SK-N-SH treated with all-trans-retinoic acid at 6 μM for 48 hours (cell line): ENCODE results near the gene RPP40.

Experiments used
- ATAC-seq: fragments of 200-7000 bp; cut with Tn5 transposase; 3 replicates; pipeline ENCODE4 v1.9.1; 2020; ENCODE audit warnings: mild to moderate bottlenecking, moderate library complexity
- ARNTL ChIP-seq: fragments of 450-650 bp; formaldehyde crosslinking; IDR thresholded peaks from 2 replicates; pipeline ENCODE4 v1.5.0; 2020; ENCODE audit warnings: low read depth, mild to moderate bottlenecking, moderate library complexity, borderline replicate concordance
- BACH2 ChIP-seq: fragments of 250-450 bp; sonication (Bioruptor Pico); IDR thresholded peaks from 2 replicates; pipeline ENCODE4 v1.9.0; 2021; ENCODE audit warnings: mild to moderate bottlenecking, borderline replicate concordance
- CREB5 ChIP-seq: fragments of 250-450 bp; sonication (Bioruptor Pico); IDR thresholded peaks from 2 replicates; pipeline ENCODE4 v1.5.1; 2020; ENCODE audit warnings: low read depth, mild to moderate bottlenecking, moderate library complexity
- CSDC2 ChIP-seq: fragments of 250-450 bp; sonication (Bioruptor Pico); IDR thresholded peaks from 2 replicates; pipeline ENCODE4 v1.5.0; 2020; ENCODE audit warnings: mild to moderate bottlenecking, moderate library complexity
- ESRRG ChIP-seq: fragments of 250-450 bp; sonication (Bioruptor Pico); IDR thresholded peaks from 2 replicates; pipeline ENCODE4 v1.6.1; 2021; ENCODE audit warnings: mild to moderate bottlenecking
- GLIS3 ChIP-seq: fragments of 250-450 bp; sonication (Bioruptor Pico); IDR thresholded peaks from 2 replicates; pipeline ENCODE4 v1.5.0; 2020; ENCODE audit warnings: mild to moderate bottlenecking, moderate library complexity
- ISL1 ChIP-seq: fragments of 250-450 bp; sonication (Bioruptor Pico); IDR thresholded peaks from 2 replicates; pipeline ENCODE4 v2.1.2; 2022; ENCODE audit warnings: mild to moderate bottlenecking, moderate library complexity
- OSR1 ChIP-seq: fragments of 250-450 bp; sonication (Bioruptor Pico); IDR thresholded peaks from 2 replicates; pipeline ENCODE4 v1.8.0; 2022; ENCODE audit warnings: moderate library complexity, mild to moderate bottlenecking, inconsistent platforms
- PPARA ChIP-seq: fragments of 250-450 bp; sonication (Bioruptor Pico); IDR thresholded peaks from 2 replicates; pipeline ENCODE4 v1.5.0; 2020; ENCODE audit warnings: mild to moderate bottlenecking, borderline replicate concordance
- RARB ChIP-seq: fragments of 250-450 bp; sonication (Bioruptor Pico); IDR thresholded peaks from 2 replicates; pipeline ENCODE4 v1.8.0; 2021; ENCODE audit warnings: mild to moderate bottlenecking, moderate library complexity
- SNAI2 ChIP-seq: fragments of 250-450 bp; sonication (Bioruptor Pico); IDR thresholded peaks from 2 replicates; pipeline ENCODE4 v1.5.0; 2020; ENCODE audit warnings: mild to moderate bottlenecking, moderate library complexity
- TCF4 ChIP-seq: fragments of 250-450 bp; sonication (Bioruptor Pico); IDR thresholded peaks from 2 replicates; pipeline ENCODE4 v1.8.0; 2021; ENCODE audit warnings: mild to moderate bottlenecking, moderate library complexity, borderline replicate concordance
- TOX ChIP-seq: fragments of 250-450 bp; sonication (Bioruptor Pico); IDR thresholded peaks from 2 replicates; pipeline ENCODE4 v1.8.0; 2021; ENCODE audit warnings: mild to moderate bottlenecking, moderate library complexity, borderline replicate concordance
- ZC3H10 ChIP-seq: fragments of 250-450 bp; sonication (Bioruptor Pico); IDR thresholded peaks from 2 replicates; pipeline ENCODE4 v1.5.1; 2021; ENCODE audit warnings: mild to moderate bottlenecking, moderate library complexity
- ZFP3 ChIP-seq: fragments of 250-450 bp; sonication (Bioruptor Pico); IDR thresholded peaks from 2 replicates; pipeline ENCODE4 v1.5.0; 2020; ENCODE audit warnings: mild to moderate bottlenecking, moderate library complexity
- ZFP30 ChIP-seq: fragments of 450-650 bp; formaldehyde crosslinking; IDR thresholded peaks from 2 replicates; pipeline ENCODE4 v1.5.0; 2022; ENCODE audit warnings: mild to moderate bottlenecking, moderate library complexity
- ZNF70 ChIP-seq: fragments of 450-650 bp; formaldehyde crosslinking; IDR thresholded peaks from 2 replicates; pipeline ENCODE4 v1.5.0; 2020; ENCODE audit warnings: mild to moderate bottlenecking, moderate library complexity
- ZNF8 ChIP-seq: fragments of 450-650 bp; formaldehyde crosslinking; IDR thresholded peaks from 2 replicates; pipeline ENCODE4 v1.5.0; 2020; ENCODE audit warnings: mild to moderate bottlenecking, moderate library complexity
- TF ChIP-seq, protein P1 (sequence below): fragments of 250-450 bp; sonication (Bioruptor Pico); IDR thresholded peaks from 2 replicates; pipeline ENCODE4 v1.5.0; 2020; ENCODE audit warnings: mild to moderate bottlenecking, moderate library complexity
- TF ChIP-seq, protein P2 (sequence below): fragments of 250-450 bp; sonication (Bioruptor Pico); IDR thresholded peaks from 2 replicates; pipeline ENCODE4 v1.8.0; 2021; ENCODE audit warnings: low read depth, mild to moderate bottlenecking, moderate library complexity, borderline replicate concordance
- TF ChIP-seq, protein P3 (sequence below): fragments of 250-450 bp; sonication (Bioruptor Pico); IDR thresholded peaks from 2 replicates; pipeline ENCODE4 v1.8.0; 2020; ENCODE audit warnings: mild to moderate bottlenecking, moderate library complexity, borderline replicate concordance
- TF ChIP-seq, protein P4 (sequence below): fragments of 250-450 bp; sonication (Bioruptor Pico); IDR thresholded peaks from 2 replicates; pipeline ENCODE4 v1.5.1; 2021; ENCODE audit warnings: mild to moderate bottlenecking, moderate library complexity

RPP40 gene

GRCh38 chr6:4987432-4987831, 16.4 kb downstream of the RPP40 start:
- TF ChIP-seq, protein P1, sequence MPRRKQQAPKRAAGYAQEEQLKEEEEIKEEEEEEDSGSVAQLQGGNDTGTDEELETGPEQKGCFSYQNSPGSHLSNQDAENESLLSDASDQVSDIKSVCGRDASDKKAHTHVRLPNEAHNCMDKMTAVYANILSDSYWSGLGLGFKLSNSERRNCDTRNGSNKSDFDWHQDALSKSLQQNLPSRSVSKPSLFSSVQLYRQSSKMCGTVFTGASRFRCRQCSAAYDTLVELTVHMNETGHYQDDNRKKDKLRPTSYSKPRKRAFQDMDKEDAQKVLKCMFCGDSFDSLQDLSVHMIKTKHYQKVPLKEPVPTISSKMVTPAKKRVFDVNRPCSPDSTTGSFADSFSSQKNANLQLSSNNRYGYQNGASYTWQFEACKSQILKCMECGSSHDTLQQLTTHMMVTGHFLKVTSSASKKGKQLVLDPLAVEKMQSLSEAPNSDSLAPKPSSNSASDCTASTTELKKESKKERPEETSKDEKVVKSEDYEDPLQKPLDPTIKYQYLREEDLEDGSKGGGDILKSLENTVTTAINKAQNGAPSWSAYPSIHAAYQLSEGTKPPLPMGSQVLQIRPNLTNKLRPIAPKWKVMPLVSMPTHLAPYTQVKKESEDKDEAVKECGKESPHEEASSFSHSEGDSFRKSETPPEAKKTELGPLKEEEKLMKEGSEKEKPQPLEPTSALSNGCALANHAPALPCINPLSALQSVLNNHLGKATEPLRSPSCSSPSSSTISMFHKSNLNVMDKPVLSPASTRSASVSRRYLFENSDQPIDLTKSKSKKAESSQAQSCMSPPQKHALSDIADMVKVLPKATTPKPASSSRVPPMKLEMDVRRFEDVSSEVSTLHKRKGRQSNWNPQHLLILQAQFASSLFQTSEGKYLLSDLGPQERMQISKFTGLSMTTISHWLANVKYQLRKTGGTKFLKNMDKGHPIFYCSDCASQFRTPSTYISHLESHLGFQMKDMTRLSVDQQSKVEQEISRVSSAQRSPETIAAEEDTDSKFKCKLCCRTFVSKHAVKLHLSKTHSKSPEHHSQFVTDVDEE: no peak
- TF ChIP-seq TOX (no peak), ESRRG (CRISPR knock-in tag) (no peak), TCF4 (CRISPR knock-in tag) (no peak), ZC3H10 (no peak), ZNF70 (CRISPR knock-in tag) (no peak), RARB (CRISPR knock-in tag) (no peak), OSR1 (CRISPR knock-in tag) (no peak)

DNA sequence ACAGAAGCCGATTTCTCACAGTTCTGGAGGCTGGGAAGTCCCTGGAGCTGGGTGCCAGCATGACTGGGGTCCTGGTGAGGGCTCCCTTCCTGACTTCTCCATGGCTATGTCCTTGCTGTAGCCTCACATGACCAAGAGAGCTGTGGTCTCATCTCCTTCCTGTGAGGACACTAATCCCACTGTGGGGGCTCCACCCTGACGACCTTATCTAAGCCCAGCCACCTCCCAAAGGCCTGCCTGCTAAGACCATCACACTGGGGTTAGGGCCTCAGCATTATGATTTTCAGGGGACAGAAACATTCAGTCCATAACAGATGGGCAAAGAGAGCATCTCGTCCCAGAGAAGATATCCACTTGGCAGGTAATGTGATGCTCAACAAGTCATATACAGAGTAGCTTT, 16.8 kb downstream of the RPP40 start:
- TF ChIP-seq, protein P2, sequence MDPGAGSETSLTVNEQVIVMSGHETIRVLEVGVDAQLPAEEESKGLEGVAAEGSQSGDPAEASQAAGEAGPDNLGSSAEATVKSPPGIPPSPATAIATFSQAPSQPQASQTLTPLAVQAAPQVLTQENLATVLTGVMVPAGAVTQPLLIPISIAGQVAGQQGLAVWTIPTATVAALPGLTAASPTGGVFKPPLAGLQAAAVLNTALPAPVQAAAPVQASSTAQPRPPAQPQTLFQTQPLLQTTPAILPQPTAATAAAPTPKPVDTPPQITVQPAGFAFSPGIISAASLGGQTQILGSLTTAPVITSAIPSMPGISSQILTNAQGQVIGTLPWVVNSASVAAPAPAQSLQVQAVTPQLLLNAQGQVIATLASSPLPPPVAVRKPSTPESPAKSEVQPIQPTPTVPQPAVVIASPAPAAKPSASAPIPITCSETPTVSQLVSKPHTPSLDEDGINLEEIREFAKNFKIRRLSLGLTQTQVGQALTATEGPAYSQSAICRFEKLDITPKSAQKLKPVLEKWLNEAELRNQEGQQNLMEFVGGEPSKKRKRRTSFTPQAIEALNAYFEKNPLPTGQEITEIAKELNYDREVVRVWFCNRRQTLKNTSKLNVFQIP (CRISPR knock-in tag): no peak
- TF ChIP-seq BACH2 (CRISPR knock-in tag): no peak
- TF ChIP-seq ZFP3 (CRISPR knock-in tag): no peak
- no peak for TF ChIP-seq GLIS3 (CRISPR knock-in tag)
- no peak for TF ChIP-seq ZFP30 (CRISPR knock-in tag)
- TF ChIP-seq, protein P3, sequence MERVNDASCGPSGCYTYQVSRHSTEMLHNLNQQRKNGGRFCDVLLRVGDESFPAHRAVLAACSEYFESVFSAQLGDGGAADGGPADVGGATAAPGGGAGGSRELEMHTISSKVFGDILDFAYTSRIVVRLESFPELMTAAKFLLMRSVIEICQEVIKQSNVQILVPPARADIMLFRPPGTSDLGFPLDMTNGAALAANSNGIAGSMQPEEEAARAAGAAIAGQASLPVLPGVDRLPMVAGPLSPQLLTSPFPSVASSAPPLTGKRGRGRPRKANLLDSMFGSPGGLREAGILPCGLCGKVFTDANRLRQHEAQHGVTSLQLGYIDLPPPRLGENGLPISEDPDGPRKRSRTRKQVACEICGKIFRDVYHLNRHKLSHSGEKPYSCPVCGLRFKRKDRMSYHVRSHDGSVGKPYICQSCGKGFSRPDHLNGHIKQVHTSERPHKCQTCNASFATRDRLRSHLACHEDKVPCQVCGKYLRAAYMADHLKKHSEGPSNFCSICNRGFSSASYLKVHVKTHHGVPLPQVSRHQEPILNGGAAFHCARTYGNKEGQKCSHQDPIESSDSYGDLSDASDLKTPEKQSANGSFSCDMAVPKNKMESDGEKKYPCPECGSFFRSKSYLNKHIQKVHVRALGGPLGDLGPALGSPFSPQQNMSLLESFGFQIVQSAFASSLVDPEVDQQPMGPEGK (CRISPR knock-in tag): no peak
- TF ChIP-seq CSDC2 (CRISPR knock-in tag): no peak
- TF ChIP-seq ZC3H10: no peak
- TF ChIP-seq, protein P1: no peak
- TF ChIP-seq ESRRG (CRISPR knock-in tag): no peak
- TF ChIP-seq ZNF8 (CRISPR knock-in tag): no peak
- no peak for TF ChIP-seq ISL1 (CRISPR knock-in tag)
- TF ChIP-seq ARNTL (CRISPR knock-in tag): no peak
- TF ChIP-seq RARB (CRISPR knock-in tag): no peak
- no peak for TF ChIP-seq CREB5 (CRISPR knock-in tag)
- ATAC-seq: no peak

More at GRCh38 chr6:4987432-4987831, 16.4 kb downstream of the RPP40 start:
- no peak for ATAC-seq

- ATAC-seq: no peak
- TF ChIP-seq ZFP3 (CRISPR knock-in tag) (no peak), TCF4 (CRISPR knock-in tag) (no peak), PPARA (CRISPR knock-in tag) (no peak), OSR1 (CRISPR knock-in tag) (no peak), SNAI2 (no peak), CREB5 (CRISPR knock-in tag) (no peak), TOX (no peak), ZNF70 (CRISPR knock-in tag) (no peak)
- TF ChIP-seq, protein P4, sequence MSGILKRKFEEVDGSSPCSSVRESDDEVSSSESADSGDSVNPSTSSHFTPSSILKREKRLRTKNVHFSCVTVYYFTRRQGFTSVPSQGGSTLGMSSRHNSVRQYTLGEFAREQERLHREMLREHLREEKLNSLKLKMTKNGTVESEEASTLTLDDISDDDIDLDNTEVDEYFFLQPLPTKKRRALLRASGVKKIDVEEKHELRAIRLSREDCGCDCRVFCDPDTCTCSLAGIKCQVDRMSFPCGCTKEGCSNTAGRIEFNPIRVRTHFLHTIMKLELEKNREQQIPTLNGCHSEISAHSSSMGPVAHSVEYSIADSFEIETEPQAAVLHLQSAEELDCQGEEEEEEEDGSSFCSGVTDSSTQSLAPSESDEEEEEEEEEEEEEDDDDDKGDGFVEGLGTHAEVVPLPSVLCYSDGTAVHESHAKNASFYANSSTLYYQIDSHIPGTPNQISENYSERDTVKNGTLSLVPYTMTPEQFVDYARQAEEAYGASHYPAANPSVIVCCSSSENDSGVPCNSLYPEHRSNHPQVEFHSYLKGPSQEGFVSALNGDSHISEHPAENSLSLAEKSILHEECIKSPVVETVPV (CRISPR knock-in tag): no peak
- TF ChIP-seq, protein P2 (CRISPR knock-in tag): no peak
These were observed 20.5 kb downstream of the RPP40 start for GRCh38 chr6:4983322-4983721.
